K562 (cell line): ENCODE measurements around the gene TUBG2. TPM values are rescaled to one million over a fixed set of nuclear protein-coding genes. Genes with fewer than 3 reads are reported as not detected.

ENCODE experiments used
- HEY1 ChIP-seq: fragments of 250-450 bp; sonication (Bioruptor Pico); IDR thresholded peaks from 2 replicates; pipeline ENCODE4 v1.5.0; 2020; ENCODE audit warnings: mild to moderate bottlenecking, moderate library complexity, borderline replicate concordance
- MAFF ChIP-seq: IDR thresholded peaks from 2 replicates; pipeline ENCODE4 v1.6.1; 2012; ENCODE audit warnings: low read length, improper control_type of control experiment
- MCM7 ChIP-seq, 2 experiments: fragments of 450-650 bp; IDR thresholded peaks; 2 replicates each; pipeline ENCODE4 v1.6.1; 2016 to 2018
- MXI1 ChIP-seq: IDR thresholded peaks from 2 replicates; pipeline ENCODE4 v1.6.1; 2011; ENCODE audit warnings: low read depth, mild to moderate bottlenecking, improper control_type of control experiment, low read length
- NFIX ChIP-seq: fragments of 250-450 bp; sonication (Bioruptor Pico); IDR thresholded peaks from 2 replicates; pipeline ENCODE4 v1.4.0; 2020; ENCODE audit warnings: low read depth, mild to moderate bottlenecking, moderate library complexity
- NR3C1 ChIP-seq: sonication (generic); formaldehyde crosslinking; IDR thresholded peaks from 2 replicates; pipeline ENCODE4 v1.8.1; 2022; ENCODE audit warnings: missing genetic modification reagents
- NUFIP1 ChIP-seq: fragments of 450-650 bp; IDR thresholded peaks from 2 replicates; pipeline ENCODE4 v1.6.1; 2018; ENCODE audit not compliant: partially characterized antibody
- PRPF4 ChIP-seq: fragments of 200-400 bp; formaldehyde crosslinking; IDR thresholded peaks from one replicate; pipeline ENCODE4 v1.6.1; 2017; ENCODE audit warnings: low read length, low read depth, mild to moderate bottlenecking; ENCODE audit not compliant: insufficient read depth, poor library complexity, severe bottlenecking
- RBM22 ChIP-seq: fragments of 200-400 bp; formaldehyde crosslinking; IDR thresholded peaks from 2 replicates; pipeline ENCODE4 v1.6.1; 2018; ENCODE audit warnings: low read length, low read depth; ENCODE audit not compliant: poor library complexity, severe bottlenecking
- RUNX1 ChIP-seq: sonication (generic); IDR thresholded peaks from 2 replicates; pipeline ENCODE4 v1.6.1; 2016; ENCODE audit warnings: antibody characterized with exemption, low read depth
- SNRNP70 ChIP-seq: fragments of 200-400 bp; formaldehyde crosslinking; optimal IDR thresholded peaks from 2 replicates; pipeline ENCODE3; 2017; ENCODE audit warnings: low read depth, low read length
- SUPT5H ChIP-seq: fragments of 450-650 bp; IDR thresholded peaks from 2 replicates; pipeline ENCODE4 v1.6.1; 2016
- TCF7 ChIP-seq: sonication (generic); IDR thresholded peaks from 2 replicates; pipeline ENCODE4 v1.6.1; 2016; ENCODE audit warnings: antibody characterized with exemption, borderline replicate concordance
- ZNF165 ChIP-seq: fragments of 250-450 bp; sonication (Bioruptor Pico); IDR thresholded peaks from 2 replicates; pipeline ENCODE4 v1.4.0; 2020; ENCODE audit warnings: borderline replicate concordance
- ZNF354B ChIP-seq: fragments of 250-450 bp; sonication (Bioruptor Pico); IDR thresholded peaks from 2 replicates; pipeline ENCODE4 v1.4.0; 2020
- ZNF707 ChIP-seq: fragments of 250-450 bp; sonication (Bioruptor Pico); conservative IDR thresholded peaks from 2 replicates; pipeline ENCODE4 v1.8.0; 2022; ENCODE audit warnings: inconsistent platforms, mild to moderate bottlenecking, moderate library complexity
- polyA plus RNA-seq, 8 experiments: library from polyadenylated mRNA; depleted of rRNA in 4 of 8; stranded (reverse) in 5 of 8; unstranded in 3 of 8; fragments of >200 nt; fragmentation: Nextera tagmentation in 2 of 8; fragmentation: Illumina TruSeq in 1 of 8; extraction: Ambion mirVana in 2 of 8; extraction: Trizol in 1 of 8; gene quantifications; 2 replicates each; pipeline versions ENCODE4 v1.2.1 to v1.2.3, GENCODE V29; 2011 to 2014; ENCODE audit warnings: inconsistent platforms in 1 of 8, missing spikeins in 1 of 8
- total RNA-seq, 7 experiments: library from RNA; depleted of rRNA in 6 of 7; stranded (reverse); fragments of >200 nt in 6 of 7; fragmentation: Illumina TruSeq in 2 of 7; extraction: Trizol in 2 of 7; gene quantifications; 2 replicates each; pipeline versions ENCODE4 v1.2.1 to v1.2.3, GENCODE V29; 2011 to 2021; ENCODE audit warnings: low replicate concordance in 1 of 7
- TF ChIP-seq, protein P1 (sequence below), 2 experiments: IDR thresholded peaks; 2 replicates each; pipeline ENCODE4 v1.6.1; 2011; ENCODE audit warnings: borderline replicate concordance in 1 of 2, control low read depth in 1 of 2, low read depth in 1 of 2, low read length in 1 of 2, mild to moderate bottlenecking in 1 of 2, mixed read lengths in 1 of 2, moderate library complexity in 1 of 2; ENCODE audit not compliant: insufficient read depth in 1 of 2, insufficient read length in 1 of 2, poor library complexity in 1 of 2, severe bottlenecking in 1 of 2; ENCODE audit errors: extremely low read depth in 1 of 2
- TF ChIP-seq, protein P2 (sequence below): sonication (generic); formaldehyde crosslinking; IDR thresholded peaks from 2 replicates; pipeline ENCODE4 v1.8.1; 2023; ENCODE audit warnings: mild to moderate bottlenecking, missing genetic modification reagents
- TF ChIP-seq, protein P3 (sequence below): fragments of 450-650 bp; formaldehyde crosslinking; IDR thresholded peaks from 2 replicates; pipeline ENCODE4 v1.4.0; 2020; ENCODE audit warnings: mild to moderate bottlenecking
- TF ChIP-seq, protein P4 (sequence below): fragments of 250-450 bp; sonication (Bioruptor Pico); IDR thresholded peaks from 2 replicates; pipeline ENCODE4 v1.5.0; 2021; ENCODE audit warnings: mild to moderate bottlenecking, borderline replicate concordance
- TF ChIP-seq, protein P5 (sequence below): fragments of 250-450 bp; sonication (Bioruptor Pico); IDR thresholded peaks from 2 replicates; pipeline ENCODE4 v1.4.0; 2020; ENCODE audit warnings: borderline replicate concordance

Gene TUBG2
- total and polyA plus RNA-seq, 9 of the 15 experiments (the other 6 are each of a cell fraction or from before 2014, with no cell fraction given): 0.09 to 0.80 (median 0.24) TPM; not detected in 2

DNA sequence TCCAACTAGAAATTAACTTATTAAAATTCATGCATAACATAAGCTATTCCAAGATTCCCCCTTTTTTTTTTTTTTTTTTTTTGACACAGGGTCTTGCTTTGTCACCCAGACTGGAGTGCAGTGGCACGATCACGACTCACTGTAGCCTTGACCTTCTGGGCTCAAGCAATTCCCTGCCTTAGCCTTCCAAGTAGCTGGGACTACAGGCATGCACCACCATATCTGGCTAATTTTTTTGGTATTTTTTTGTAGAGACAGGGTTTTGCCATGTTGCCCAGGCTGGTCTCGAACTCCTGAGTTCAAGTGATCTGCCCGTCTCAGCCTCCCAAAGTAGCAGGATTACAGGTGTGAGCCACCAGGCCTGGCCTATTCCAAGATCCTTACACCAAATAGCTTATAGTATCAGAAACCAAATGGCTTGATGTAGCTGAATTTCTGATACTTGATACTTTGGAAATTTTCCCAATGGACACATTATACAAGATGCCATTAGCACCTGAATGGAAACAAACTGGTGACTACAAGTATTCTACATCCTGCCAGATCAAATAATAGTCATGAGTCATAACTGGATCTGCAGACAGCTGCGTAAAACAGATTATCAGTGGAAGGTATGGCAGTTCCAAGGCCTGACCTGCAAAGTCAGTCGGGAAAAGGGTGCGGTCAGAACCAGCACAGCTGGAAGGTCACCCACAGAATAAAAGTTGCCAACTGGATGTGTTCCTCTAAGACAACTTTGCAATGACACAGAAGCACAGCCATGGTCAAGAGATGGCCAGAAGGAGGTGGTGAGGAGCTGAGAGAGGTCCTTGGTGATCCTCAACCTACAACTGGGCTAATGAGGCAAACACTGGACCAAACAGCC, 35.1 kb upstream of the TUBG2 start (continued):
- TF ChIP-seq ZNF707 (no peak), MCM7 (IDR thresholded peaks at IDR 0.05) (no peak), NFIX (CRISPR knock-in tag) (no peak), SUPT5H (no peak), NUFIP1 (no peak), NR3C1 (no peak), ZNF354B (CRISPR knock-in tag) (no peak), ZNF165 (no peak), RUNX1 (no peak), MXI1 (peak; percentile 37; the same call in 1 of the 2 replicates), TCF7 (peak; percentile 83; the same call in 1 of the 2 replicates), RBM22 (no peak), MAFF (no peak; the same call in 1 of the 2 replicates), SNRNP70 (no peak), HEY1 (CRISPR knock-in tag) (no peak), PRPF4 (no peak)
- TF ChIP-seq, protein P1, sequence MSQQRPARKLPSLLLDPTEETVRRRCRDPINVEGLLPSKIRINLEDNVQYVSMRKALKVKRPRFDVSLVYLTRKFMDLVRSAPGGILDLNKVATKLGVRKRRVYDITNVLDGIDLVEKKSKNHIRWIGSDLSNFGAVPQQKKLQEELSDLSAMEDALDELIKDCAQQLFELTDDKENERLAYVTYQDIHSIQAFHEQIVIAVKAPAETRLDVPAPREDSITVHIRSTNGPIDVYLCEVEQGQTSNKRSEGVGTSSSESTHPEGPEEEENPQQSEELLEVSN (IDR thresholded peaks at IDR 0.05; ENCODE audit: borderline replicate concordance in 1 of 2, extremely low read depth in 1 of 2, insufficient read depth in 1 of 2, insufficient read length in 1 of 2, low read depth in 1 of 2, low read length in 1 of 2, poor library complexity in 1 of 2, severe bottlenecking in 1 of 2): no peak
- TF ChIP-seq, protein P2, sequence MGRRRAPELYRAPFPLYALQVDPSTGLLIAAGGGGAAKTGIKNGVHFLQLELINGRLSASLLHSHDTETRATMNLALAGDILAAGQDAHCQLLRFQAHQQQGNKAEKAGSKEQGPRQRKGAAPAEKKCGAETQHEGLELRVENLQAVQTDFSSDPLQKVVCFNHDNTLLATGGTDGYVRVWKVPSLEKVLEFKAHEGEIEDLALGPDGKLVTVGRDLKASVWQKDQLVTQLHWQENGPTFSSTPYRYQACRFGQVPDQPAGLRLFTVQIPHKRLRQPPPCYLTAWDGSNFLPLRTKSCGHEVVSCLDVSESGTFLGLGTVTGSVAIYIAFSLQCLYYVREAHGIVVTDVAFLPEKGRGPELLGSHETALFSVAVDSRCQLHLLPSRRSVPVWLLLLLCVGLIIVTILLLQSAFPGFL (CRISPR knock-in tag): no peak
- TF ChIP-seq, protein P3, sequence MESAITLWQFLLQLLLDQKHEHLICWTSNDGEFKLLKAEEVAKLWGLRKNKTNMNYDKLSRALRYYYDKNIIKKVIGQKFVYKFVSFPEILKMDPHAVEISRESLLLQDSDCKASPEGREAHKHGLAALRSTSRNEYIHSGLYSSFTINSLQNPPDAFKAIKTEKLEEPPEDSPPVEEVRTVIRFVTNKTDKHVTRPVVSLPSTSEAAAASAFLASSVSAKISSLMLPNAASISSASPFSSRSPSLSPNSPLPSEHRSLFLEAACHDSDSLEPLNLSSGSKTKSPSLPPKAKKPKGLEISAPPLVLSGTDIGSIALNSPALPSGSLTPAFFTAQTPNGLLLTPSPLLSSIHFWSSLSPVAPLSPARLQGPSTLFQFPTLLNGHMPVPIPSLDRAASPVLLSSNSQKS (CRISPR knock-in tag): no peak
- TF ChIP-seq, protein P4, sequence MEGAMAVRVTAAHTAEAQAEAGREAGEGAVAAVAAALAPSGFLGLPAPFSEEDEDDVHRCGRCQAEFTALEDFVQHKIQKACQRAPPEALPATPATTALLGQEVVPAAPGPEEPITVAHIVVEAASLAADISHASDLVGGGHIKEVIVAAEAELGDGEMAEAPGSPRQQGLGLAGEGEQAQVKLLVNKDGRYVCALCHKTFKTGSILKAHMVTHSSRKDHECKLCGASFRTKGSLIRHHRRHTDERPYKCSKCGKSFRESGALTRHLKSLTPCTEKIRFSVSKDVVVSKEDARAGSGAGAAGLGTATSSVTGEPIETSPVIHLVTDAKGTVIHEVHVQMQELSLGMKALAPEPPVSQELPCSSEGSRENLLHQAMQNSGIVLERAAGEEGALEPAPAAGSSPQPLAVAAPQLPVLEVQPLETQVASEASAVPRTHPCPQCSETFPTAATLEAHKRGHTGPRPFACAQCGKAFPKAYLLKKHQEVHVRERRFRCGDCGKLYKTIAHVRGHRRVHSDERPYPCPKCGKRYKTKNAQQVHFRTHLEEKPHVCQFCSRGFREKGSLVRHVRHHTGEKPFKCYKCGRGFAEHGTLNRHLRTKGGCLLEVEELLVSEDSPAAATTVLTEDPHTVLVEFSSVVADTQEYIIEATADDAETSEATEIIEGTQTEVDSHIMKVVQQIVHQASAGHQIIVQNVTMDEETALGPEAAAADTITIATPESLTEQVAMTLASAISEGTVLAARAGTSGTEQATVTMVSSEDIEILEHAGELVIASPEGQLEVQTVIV (CRISPR knock-in tag): no peak
- TF ChIP-seq, protein P5, sequence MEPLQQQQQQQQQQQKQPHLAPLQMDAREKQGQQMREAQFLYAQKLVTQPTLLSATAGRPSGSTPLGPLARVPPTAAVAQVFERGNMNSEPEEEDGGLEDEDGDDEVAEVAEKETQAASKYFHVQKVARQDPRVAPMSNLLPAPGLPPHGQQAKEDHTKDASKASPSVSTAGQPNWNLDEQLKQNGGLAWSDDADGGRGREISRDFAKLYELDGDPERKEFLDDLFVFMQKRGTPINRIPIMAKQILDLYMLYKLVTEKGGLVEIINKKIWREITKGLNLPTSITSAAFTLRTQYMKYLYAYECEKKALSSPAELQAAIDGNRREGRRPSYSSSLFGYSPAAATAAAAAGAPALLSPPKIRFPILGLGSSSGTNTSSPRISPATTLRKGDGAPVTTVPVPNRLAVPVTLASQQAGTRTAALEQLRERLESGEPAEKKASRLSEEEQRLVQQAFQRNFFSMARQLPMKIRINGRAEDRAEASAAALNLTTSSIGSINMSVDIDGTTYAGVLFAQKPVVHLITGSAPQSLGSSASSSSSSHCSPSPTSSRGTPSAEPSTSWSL (CRISPR knock-in tag): no peak
